HepG2 (cell line): ENCODE results near the gene AUNIP.

ENCODE experiments used
- BRD4 ChIP-seq: sonication (generic); formaldehyde crosslinking; IDR thresholded peaks from 2 replicates; pipeline ENCODE4 v1.4.0; 2020; ENCODE audit warnings: missing genetic modification reagents
- KLF11 ChIP-seq: IDR thresholded peaks from 2 replicates; pipeline ENCODE4 v1.6.1; 2016; ENCODE audit warnings: missing compliant biosample characterization
- ZNF501 ChIP-seq: sonication (generic); formaldehyde crosslinking; IDR thresholded peaks from 2 replicates; pipeline ENCODE4 v1.5.1; 2020; ENCODE audit warnings: mild to moderate bottlenecking, moderate library complexity, missing genetic modification reagents
- ZXDC ChIP-seq: sonication (generic); formaldehyde crosslinking; IDR thresholded peaks from 2 replicates; pipeline ENCODE4 v1.5.0; 2020; ENCODE audit warnings: mild to moderate bottlenecking, missing genetic modification reagents

GRCh38 chr1:25899792-25900191 lies 40.5 kb upstream of the AUNIP start:
- no peak for TF ChIP-seq BRD4 (CRISPR knock-in tag)
- TF ChIP-seq ZXDC (CRISPR knock-in tag) = no peak
- TF ChIP-seq ZNF501 (CRISPR knock-in tag) = no peak
- TF ChIP-seq KLF11 (CRISPR knock-in tag) = no peak
